Cortex of kidney (tissue), 1 donor: Measurements from ENCODE around the gene BRI3BP.
"Not testable (repeated sequence)": the region's sequence is repeated elsewhere in the genome, so short reads cannot be mapped to it uniquely, and the experiment has no call there.

Experiments used
- DNase-seq: peaks from one replicate; lab custom pipeline; 2025; lab: John Stamatoyannopoulos, UW

BRI3BP gene

GRCh38 chr12:125023065-125023464 lies 29.6 kb downstream of the BRI3BP start:
- no peak for DNase-seq

DNA sequence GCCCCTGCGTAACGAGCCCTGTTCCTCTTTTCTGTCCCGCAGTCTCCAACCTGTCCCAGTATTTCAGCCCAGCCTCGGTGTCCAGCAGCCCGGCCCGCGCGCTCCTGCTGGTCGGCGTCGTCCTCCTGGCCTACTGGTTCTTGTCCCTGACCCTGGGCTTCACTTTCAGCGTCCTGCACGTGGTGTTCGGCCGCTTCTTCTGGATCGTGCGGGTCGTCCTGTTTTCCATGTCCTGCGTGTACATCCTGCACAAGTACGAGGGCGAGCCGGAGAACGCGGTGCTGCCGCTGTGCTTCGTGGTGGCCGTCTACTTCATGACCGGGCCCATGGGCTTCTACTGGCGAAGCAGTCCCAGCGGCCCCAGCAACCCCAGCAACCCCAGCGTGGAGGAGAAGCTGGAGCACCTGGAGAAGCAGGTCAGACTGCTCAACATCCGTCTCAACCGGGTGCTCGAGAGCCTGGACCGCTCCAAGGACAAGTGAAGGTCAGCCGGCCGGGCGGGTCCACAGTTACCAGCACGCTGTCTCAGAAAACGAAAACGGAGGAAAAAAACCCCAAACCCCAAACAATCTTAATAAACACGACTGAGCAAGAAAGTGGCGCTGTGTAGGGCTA lies 31.6 kb downstream of the BRI3BP start:
- no peak for DNase-seq

DNA sequence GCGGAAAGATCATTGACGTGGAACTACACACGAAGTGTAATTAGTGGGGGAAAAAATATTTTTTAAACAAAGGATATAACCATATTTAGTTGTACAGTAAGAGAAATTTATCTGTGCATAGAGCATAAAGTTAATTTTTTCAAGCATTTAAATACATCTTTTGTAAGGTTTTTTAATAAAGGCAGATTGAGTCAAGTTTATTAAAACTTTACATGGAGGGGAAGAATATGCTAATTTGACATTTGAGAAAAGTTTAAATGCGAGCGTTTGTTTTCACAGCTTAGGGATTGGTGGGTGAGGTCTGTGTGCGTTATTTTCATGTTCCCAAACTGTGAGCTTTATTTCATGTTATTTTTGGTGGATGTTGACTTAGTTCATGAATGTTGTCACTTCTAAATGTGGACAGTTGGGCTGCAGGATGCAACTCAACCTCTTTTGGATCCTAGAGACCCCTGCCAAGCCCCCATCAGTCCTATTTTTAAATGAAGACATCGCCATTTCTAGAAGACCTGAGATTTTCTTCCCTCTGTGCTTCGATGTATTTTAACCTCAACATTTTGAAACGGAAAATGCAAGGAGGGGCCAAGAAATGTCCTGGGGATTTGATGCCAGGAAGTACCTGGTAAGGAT lies 32.3 kb downstream of the BRI3BP start:
- no peak for DNase-seq

DNA sequence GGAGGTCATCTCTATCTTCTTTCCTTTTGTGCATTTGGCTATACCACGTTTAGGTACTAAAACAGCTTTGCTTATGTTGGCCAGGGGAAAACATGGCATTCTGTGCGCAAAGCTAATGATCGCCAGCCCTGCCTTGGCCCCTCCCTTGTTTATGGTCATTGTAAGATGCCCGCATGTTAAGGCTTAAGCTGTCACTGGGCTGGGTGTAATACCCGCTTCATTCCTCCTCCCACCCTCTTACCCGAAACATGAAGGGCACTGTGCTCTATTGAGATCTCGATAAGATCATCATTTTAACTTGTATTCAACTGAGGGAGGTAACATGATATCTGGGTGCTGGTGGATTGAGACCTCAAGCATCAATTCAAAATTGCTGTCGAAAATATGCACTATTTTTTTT lies 34.7 kb downstream of the BRI3BP start:
- no peak for DNase-seq

DNA sequence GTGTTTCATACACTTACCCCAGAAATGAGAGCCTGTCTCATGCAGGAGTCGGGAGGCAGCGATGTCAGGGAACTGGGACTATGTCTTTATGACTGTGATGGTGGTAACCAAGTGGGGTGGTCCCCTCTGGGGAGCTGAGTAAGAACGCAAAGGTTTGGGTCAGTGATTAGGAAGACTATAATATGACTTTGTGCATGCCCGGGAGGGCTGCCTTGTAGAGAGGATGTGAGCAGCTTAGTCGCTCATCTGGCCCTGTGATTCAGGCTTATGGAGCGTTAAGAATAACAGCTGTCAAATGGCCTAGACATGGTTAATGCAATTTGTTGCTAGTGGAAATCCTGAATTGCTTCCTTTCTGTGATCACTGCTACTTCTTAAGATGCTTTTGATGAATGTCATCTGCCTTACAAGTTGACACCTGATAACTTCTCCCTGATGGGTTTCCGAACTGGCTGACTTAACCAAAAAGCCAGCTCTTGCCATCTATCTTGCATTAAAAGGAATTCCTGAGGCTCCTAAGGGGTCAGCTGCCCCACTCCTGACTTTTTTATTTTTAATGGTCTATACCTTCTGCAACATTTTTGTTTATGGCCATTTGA lies 36.4 kb downstream of the BRI3BP start:
- no peak for DNase-seq

GRCh38 chr12:125031471-125031870 lies 38.0 kb downstream of the BRI3BP start:
- not testable (repeated sequence) for DNase-seq

- no peak for DNase-seq
Observed at GRCh38 chr12:125032466-125033152, 39.2 kb downstream of the BRI3BP start.

- no peak for DNase-seq
Observed at GRCh38 chr12:125033288-125033687, 39.8 kb downstream of the BRI3BP start.

GRCh38 chr12:125038976-125039625 lies 45.7 kb downstream of the BRI3BP start:
- DNase-seq: no peak

DNA sequence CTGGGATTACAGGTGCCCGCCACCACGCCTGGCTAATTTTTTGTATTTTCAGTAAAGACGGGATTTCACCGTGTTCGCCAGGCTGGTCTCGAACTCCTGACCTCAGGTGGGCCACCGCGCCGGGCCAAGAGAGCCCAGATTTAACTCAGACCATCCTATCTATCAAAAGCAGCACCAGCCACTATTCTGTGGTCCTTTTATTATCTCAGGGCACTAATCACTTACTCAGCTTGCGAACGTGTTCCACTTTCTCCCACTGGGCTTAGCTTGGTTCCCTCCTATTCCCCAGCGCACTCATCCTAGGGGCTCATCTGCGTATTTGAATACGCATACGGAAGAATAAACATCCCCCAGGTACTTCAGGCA lies 55.6 kb downstream of the BRI3BP start:
- DNase-seq: no peak

DNA sequence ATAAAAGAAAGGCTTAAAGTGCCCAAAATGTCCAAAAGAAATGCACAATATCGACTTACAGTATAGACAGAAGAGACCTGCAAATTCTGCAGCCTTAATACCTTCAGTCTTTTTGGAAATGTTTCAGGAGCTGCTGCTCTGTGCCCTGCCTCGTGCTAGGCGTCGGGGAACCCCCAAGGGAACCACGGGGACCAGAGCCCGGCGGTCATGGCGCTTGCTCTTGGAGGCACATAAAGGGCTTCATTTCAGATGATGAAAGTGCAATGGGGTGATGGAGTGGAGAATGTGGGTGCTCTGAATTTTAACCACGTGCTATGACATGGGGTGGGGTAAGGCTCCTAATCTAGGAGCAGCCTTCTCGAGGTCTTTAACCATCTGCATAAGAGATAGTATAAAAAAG lies 57.0 kb downstream of the BRI3BP start:
- no peak for DNase-seq

DNA sequence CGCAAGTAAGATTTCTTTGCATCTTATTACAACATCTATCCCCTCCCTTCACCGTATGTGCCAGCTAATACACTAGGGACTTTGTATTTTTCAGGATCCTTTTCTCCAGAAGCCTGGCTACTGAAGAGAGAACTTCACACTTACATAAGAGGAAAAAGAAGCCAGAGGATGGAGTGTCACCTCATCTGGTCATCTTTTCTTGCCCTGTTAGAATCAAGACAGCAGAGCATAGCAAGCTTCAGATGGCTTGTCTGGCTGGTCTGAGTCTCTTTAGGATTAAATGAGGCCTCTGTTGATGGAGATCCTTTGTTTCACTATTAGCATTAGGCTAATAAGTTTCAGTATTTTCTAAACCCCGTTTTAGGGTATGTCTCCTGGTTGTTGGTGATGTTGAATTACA lies 57.4 kb downstream of the BRI3BP start:
- no peak for DNase-seq

DNA sequence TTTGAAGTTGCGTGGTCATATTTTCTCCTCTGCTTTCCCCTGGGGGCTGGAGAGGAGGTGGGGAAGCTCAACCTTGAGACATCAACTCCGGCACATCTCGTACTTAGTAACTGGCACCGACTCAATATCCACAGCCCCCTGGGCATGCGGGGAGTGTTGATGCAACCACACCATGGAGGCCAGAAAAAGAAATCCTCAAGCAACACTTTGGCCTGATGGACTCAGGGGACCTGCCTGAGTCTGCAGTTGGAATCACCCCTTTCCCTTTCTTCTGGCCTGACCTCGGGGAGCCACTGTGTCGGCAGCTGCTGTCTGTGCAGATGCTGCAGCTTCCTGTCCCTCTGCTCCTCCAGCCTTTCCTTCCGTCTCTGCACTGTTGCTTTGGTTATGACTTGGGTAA lies 60.4 kb downstream of the BRI3BP start:
- DNase-seq: no peak

DNA sequence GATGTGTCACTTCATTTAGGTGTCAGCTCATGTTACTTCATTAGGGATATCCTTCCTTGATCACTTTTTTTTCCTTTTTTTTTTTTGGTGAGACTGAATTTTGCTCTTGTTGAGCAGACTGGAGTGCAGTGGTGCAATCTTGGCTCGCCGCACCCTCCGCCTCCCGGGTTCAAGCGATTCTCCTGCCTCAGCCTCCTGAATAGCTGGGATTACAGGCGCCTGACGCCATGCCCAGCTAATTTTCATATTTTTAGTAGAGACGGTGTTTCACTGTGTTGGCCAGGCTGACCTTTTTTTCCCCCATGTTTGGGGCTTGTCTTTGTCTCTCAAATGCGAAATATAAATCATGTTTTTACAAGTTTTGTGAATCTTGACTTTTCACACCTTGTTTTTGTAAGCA lies 62.1 kb downstream of the BRI3BP start:
- DNase-seq: no peak

DNA sequence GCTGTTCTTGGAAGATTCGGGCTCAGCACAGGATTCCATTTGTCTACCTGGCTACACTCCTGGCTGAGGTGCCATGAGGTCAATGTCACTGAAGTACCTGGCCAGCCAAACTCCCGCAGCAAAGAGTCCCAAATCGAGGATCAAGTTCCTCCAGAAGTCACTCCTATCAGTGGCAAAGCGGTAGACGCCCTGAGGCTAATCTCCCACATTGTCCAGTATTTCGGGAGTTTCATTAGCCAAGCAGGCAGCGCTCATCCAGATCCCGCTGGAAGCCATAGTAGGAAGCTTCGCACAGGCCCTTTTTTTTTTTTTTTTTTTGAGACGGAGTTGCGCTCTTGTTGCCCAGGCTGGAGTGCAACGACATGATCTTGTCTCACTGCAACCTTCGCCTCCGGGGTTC lies 62.9 kb downstream of the BRI3BP start:
- DNase-seq: no peak

GRCh38 chr12:125057708-125058107 lies 64.3 kb downstream of the BRI3BP start:
- no peak for DNase-seq

DNA sequence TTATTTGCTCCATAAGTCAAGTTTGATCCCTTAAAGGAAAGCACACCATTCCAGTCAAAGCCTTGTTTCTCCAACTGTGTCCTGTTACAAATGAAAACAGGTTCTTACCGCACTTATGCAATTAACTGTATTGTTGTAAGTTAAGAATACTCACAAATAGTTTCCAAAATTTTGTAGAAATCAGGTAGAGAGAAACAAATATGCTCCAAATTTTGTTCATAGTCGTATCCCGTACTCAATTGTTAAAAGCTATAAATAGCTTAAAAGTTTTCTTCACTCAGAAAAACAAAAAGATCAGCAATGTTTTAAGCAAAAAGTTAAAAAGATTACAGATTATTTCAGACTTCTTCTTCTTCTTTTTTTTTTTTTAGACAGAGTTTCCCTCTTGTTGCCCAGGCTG lies 67.8 kb downstream of the BRI3BP start:
- no peak for DNase-seq

- not testable (repeated sequence) for DNase-seq
Observed at GRCh38 chr12:125063522-125063921, 70.1 kb downstream of the BRI3BP start.

GRCh38 chr12:125064492-125064891 lies 71.0 kb downstream of the BRI3BP start:
- DNase-seq: no peak

GRCh38 chr12:125065021-125065918 lies 71.8 kb downstream of the BRI3BP start, which contains the start of gene AACS:
Gene AACS, plus strand, starts transcription at chr12:125065435. Its CDS starts 150 bp downstream, at chr12:125065585.
- no peak for DNase-seq

DNA sequence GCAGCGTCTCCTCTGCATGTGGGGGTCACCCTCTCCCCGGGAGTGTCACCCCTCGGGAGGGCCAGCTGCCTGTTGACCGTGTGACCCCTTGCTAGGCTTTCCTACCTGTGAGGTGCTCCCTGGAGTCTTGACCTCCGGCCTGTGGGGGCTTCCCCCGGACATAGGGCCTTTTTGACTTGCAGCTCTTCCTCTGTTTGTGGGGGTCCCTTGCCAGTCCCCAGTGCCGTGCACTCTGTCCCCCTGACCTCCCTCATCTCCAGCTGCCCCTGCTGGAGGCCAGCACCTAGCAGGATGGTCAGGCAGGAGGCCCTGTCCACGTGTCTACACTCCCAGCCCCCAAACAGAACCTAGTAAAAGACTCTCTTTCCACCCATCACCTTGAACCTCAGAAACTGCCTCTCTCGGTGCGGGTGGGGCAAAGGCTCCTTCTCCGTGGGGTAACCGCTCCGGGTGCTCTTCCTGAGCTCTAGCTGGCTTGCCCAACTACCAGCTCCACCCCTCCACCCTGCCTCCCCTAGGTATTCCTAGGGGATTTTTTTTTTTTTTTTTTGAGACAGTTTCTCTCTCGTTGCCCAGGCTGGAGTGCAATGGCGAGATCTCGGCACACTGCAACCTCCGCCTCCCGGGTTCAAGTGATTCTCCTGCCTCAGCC lies 72.6 kb downstream of the BRI3BP start:
- no peak for DNase-seq
